GM10847 (cell line): Measurements from ENCODE around the gene PI16.

Experiments
- POLR2A ChIP-seq: IDR thresholded peaks from 2 replicates; pipeline ENCODE4 v1.6.1; 2011; ENCODE audit not compliant: insufficient read length; ENCODE audit errors: extremely low read depth

PI16 gene

DNA sequence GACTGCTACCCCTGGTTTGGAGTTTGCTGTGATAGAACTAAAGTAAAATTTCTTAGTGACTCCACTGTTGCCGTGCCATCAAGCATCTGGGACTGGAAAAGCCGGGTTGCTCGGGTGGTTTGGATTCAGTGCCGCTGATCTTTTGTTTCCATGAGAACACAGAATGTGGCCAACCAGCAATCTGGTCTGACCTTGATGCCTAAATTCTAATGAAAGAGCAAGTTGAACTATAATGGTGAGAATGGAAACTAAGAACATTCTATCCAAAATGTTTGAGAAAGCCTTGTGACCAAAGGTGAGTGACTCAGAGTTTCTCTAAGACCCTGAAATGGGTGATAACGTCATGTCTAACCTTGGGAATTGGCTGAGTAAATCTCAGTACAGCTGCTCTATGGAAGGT is 9.9 kb upstream of the PI16 start:
- no peak for TF ChIP-seq POLR2A

DNA sequence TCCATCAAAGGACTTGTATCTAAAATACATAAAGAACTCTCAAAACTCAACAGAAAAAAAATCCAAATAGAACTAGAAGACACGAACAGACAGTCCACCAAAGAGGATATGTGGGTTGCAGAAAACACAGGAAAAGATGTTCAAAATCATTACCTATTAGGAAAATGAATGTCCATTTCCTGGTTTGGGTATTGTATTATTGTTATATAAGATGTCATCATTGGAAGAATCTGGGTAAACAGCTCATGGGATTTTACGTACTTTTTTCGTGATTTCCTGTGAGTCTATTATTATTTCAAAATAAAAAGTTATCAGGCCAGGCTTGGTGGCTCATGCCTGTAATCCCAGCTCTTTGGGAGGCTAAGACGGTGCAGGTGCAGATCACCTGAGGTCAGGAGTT is 9.2 kb upstream of the PI16 start:
- TF ChIP-seq POLR2A = no peak

DNA sequence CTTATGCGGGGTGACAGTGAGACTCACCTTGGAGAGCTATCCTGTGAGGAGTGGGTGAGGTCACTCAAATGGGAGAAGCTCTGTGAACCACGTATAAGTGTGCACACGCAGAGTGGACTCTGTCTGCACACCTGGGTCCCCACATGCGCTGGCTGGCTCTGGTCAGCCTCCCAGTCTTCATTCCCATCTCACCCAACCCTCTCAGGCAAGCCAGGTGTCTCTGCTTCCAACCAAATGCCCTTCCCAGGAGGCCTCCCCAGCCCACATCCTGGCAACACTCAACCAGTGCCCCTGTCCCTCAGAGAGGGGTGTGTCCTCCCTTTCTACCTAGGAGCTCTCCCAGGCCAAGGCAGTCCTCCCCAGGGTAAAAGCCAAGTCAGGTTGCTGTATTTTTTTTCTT is 8.0 kb upstream of the PI16 start:
- TF ChIP-seq POLR2A = no peak

DNA sequence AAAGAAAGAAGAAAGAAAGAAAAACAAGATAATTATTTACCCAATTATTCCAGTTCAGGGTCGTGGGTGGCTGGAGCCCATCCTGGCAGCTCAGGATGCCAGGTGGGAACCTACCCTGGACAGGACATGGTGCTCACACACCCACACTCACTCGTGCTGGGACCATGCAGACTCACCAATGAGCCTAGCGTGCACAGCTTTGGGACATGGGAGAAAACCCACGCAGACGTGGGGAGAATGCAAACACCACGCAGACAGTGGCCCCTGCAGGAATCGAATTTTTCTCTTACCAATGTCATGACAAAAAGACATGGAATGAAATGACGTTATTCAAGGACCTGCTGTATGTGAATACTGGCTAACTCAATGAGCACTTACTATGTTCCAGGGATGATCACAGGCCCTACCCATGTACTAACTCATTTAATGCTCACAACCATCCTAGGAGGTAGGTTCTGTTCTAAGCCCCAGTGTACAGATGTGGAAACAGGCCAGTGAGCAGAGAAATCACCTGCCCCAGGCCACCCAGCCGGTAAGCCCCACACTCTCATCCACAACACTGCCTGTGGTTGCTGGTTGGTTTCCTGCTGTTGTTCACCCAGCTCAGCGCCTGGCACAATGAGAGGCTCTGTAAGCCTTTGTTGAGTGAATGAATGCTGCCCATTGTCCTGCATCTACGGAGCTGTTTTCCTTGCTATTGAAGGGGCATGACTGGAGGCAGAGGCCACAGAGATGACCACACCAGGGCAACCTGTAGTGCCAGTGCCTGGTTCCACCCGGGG is 6.8 kb upstream of the PI16 start:
- no peak for TF ChIP-seq POLR2A

DNA sequence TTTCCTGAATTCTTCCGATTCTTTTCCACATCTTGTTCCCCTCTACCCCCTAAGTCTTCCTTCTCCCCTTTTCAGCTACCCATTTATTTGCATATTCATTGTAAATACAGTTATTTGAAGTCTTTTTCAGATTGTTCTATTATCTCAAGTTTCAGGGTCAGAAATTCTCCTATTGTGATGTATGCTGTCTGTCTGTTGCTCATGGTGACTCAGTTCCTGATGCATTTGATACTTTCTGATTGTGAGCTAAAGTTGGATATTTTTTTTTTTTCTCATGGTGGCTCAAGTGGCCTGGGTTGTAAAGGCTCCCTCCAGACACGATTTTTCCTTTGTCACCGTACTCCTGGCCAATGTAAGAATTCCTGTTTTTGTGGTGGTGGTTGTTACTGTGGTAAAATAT is 4.9 kb upstream of the PI16 start:
- no peak for TF ChIP-seq POLR2A

DNA sequence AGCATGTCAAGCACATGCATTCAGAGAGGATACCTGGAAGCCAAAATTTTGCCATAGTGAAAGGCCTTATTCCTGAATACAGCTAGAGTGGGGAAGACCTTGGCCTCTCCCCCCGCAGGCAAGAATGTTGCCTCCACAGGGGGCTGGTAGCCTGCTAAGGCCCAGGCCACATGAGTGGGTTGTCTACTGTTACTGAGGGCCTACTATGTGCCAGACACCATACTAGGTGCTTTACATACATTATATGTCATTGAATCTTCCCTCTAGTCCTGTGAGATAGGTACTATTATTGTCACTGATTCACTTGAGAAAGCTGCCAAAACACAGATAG is 642 bp upstream of the PI16 start:
- TF ChIP-seq POLR2A = no peak

DNA sequence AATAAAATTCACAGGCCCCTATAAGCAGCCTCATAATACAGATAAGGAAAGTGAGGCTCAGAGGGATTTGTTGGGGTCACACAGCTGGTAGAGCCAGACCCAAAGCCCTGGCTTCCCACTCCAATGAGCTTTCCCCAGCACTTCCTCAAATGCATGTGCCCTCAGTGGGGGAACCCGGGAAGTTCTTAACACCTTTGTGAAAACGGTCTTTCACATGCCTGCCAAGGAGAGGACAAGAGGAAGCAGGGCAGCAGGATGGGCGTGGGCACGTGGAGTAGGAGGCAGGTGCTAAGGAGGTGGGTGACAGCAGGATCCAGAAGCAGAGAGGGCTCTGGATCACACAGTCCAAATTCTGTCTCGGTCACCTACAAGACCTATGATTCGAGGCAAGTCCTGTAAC is 598 bp downstream of the PI16 start:
- TF ChIP-seq POLR2A = no peak

DNA sequence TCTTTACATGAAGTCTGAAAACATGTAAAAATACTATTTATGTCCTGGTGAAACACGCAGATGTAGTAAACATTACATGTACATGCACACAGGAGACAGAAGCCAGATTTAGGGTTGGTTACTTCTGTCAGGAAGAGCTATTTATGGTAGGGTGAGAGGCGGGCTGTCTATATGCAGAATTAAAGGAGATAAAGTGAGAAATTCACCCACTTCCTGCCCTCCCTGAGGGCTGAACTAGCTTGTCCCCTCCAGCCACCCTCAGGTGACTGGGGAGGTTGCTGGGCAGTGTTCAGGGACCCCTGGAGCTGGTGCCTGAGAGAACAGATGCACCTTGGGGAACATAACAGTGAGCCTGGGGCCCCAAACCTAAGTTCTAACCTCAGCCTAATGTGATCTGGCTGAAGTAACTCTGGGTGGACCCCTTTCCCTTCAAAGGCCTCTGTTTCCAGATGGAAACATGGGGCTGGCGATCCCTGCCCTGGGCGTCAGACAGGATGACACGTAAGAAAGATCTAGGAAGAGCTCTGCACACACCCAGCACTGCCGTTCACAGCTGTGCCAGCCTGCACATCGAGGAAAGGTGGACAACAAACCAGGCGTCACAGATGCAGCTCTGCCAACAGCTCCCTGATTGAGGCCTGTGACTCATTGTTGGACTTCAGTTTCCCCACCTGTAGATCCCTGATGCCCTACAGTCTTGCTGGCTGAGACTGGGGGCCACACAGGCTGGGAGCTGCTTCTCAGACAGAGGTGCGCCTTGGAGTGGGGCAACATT is 1.3 kb downstream of the PI16 start:
- no peak for TF ChIP-seq POLR2A

DNA sequence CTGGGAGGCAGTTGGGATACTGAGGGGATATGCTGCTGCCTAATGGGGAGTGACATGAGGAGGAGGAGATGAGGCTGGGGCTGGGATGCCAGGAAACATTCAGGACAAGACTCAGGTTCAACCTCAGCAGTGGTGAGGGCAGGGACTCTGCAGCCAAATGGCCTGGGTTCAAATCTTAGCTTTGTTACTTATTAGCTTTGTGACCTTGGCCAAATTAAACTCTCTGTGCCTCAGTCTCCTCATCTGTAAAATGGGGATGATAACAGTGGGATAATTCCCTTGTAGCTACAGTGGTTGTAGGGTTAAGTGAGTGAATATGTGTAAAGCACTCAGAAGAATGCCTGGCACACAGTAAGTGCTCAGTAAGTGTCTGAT is 1.9 kb downstream of the PI16 start:
- TF ChIP-seq POLR2A = no peak

DNA sequence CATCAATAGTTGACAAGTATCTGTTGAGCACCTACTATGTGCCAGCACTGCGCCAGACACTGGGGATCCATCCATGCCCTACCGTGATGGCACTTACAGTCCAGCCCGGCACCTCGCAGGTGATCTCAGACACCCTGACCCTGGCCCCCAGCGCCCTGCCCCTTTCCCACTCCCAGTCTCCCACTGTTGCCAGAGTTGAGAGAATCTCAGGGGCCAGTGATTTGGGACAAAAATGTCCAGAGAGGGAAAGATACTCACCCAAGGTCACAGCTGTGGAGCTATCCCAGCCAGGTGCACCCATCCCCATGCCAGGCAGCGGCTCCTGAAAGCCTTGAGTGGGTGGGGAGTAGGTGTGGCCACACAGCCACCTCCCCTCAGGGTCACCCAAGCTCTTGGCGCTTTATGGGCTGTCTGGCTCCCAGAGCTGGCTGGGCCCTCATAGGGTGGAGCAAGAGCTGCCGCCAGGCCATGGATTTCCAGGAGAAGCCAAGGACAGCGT is 3.3 kb downstream of the PI16 start:
- TF ChIP-seq POLR2A = no peak

DNA sequence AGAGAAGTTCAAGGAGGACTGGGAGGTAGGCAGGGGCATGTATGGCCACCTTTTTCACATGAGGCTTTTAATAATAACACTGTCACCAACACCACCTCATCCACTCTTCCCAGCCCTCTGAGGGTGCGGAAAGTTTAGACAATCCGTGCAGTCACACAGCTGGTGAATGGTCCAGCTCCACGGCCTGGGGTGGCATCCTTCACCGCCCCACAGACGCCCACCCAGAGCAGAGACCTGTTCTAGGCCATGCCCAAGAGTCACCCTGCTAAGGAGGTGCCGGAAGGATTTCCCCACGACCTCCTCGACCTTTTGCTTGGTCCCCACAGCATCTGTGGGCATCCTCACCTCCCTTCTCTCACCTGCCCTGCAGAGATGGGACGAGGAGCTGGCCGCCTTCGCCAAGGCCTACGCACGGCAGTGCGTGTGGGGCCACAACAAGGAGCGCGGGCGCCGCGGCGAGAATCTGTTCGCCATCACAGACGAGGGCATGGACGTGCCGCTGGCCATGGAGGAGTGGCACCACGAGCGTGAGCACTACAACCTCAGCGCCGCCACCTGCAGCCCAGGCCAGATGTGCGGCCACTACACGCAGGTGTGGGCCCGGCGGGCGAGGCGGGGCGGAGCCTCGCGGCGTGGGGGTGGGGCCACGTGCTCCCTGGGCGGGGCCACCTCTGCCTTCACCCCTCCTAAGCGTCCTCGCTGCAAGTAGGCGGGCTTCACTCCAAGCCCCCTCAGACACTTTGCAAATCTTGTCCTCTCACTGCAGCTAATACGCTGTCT is 4.4 kb downstream of the PI16 start:
- TF ChIP-seq POLR2A = no peak

DNA sequence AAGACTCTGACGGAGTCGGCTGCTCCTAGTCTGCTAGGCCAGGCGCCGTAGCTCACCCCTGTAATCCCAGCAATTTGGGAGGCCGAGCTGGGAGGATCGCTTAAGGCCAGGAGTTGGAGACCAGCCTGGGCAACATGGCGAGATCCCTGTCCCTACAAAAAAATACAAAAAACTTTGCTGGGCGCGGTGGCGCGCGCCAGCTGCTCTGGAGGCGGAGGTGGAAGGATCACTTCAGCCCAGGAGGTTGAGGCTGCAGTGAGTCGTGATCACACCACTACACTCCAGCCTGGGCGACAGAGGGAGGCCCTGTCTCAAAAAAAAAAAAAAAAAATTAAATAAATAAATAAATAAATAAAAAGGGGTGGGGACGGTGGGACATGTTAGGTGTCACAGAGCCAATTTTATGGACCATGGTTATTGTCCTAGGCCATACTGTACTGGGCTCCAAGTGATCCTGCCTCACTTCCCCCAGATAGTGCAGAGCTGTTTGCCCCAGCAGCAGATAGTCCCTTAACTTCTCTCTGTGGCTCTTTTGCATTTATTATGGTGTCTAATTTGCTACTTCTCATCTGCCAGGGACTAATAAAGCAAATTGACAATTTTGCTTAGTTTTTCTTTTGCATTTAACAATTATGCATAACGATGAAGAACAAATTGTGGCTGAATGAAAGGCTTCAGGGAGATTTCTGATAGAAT is 5.2 kb downstream of the PI16 start:
- TF ChIP-seq POLR2A = no peak

DNA sequence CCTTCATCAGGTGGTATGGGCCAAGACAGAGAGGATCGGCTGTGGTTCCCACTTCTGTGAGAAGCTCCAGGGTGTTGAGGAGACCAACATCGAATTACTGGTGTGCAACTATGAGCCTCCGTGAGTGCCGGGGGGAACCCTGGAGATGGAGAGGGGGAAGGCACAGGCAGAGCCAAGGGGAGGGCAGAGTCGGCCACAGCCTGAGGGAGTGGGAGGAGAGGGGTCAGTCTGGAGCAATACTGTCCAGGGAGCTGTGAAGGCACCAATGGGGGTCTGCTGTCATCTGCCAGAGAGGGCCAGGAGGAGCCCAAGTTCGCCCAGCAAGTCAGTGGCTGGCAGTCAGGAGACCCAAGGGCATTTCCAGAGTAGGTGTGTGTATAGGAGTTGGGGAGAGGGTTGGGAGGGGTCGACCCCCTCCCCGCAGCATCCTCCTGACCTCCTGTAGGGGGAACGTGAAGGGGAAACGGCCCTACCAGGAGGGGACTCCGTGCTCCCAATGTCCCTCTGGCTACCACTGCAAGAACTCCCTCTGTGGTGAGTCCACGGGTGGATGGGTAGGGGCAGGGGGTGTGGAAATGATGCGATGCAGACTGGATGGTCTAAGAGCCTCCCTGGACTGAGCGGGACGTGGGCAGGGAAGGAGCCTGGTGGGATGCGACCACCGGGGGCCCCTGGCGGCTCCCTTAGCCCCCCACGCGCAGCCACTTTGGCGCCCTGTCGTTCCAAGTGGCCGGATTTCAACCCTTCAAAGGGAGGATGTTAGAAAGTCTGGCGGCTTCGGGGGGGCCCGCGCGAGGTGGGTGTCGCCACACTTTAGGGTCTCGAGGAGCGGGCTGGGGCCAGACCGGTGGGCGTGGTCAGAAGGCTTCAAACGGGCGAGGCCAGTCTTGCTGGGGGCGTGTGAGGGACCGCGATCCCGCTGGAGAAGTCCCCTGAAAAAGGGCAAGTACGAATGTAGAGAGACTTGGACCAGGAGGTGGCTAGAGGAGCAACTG is 7.2 kb downstream of the PI16 start:
- TF ChIP-seq POLR2A = no peak

DNA sequence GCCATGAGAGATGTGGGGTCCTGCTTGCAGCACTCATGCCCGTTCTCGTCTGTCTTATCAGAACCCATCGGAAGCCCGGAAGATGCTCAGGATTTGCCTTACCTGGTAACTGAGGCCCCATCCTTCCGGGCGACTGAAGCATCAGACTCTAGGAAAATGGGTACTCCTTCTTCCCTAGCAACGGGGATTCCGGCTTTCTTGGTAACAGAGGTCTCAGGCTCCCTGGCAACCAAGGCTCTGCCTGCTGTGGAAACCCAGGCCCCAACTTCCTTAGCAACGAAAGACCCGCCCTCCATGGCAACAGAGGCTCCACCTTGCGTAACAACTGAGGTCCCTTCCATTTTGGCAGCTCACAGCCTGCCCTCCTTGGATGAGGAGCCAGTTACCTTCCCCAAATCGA is 8.3 kb downstream of the PI16 start:
- no peak for TF ChIP-seq POLR2A
